Spleen (tissue), 7 donors: ENCODE data around the gene PGLYRP2.

Experiments used
- POLR2A ChIP-seq, 3 donors: fragments of 450-650 bp; IDR thresholded peaks; one replicate each; pipeline ENCODE4 v1.5.1; 2017; ENCODE audit warnings: antibody characterized with exemption in 3 of 3, mild to moderate bottlenecking in 1 of 3
- POLR2AphosphoS5 ChIP-seq, 3 donors: sonication (generic); formaldehyde crosslinking; IDR thresholded peaks; one replicate each; pipeline ENCODE4 v1.5.1; 2017; ENCODE audit warnings: antibody characterized with exemption in 3 of 3
- TF ChIP-seq, protein P1 (sequence below), 11 experiments: fragments of 200-600 bp in 7 of 11; fragments of 450-650 bp in 4 of 11; sonication (generic) in 4 of 11; IDR thresholded peaks in 8 of 11; conservative IDR thresholded peaks in 3 of 11; 1 replicate in 7 of 11; 2 replicates in 4 of 11; pipeline versions ENCODE4 v1.4.0 to v1.8.0; 2016 to 2021; ENCODE audit warnings: antibody characterized with exemption in 11 of 11, inconsistent platforms in 4 of 11, mild to moderate bottlenecking in 1 of 11
- donor health status: DM: no; HTN: no; CAD: no; lungs with moderate emphysema.
- donor health status: DM: no; HTN: no; CAD: no.
- donor health status: DM: no; HTN: no; CAD: no.

GRCh38 chr19:15453906-15454860, 25.1 kb downstream of the PGLYRP2 start:
- TF ChIP-seq, protein P1, sequence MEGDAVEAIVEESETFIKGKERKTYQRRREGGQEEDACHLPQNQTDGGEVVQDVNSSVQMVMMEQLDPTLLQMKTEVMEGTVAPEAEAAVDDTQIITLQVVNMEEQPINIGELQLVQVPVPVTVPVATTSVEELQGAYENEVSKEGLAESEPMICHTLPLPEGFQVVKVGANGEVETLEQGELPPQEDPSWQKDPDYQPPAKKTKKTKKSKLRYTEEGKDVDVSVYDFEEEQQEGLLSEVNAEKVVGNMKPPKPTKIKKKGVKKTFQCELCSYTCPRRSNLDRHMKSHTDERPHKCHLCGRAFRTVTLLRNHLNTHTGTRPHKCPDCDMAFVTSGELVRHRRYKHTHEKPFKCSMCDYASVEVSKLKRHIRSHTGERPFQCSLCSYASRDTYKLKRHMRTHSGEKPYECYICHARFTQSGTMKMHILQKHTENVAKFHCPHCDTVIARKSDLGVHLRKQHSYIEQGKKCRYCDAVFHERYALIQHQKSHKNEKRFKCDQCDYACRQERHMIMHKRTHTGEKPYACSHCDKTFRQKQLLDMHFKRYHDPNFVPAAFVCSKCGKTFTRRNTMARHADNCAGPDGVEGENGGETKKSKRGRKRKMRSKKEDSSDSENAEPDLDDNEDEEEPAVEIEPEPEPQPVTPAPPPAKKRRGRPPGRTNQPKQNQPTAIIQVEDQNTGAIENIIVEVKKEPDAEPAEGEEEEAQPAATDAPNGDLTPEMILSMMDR (IDR thresholded peaks at IDR 0.05 in 8 of 11, conservative IDR thresholded peaks at IDR 0.05 in 3 of 11), result no peak
- peak in 2 of 3 donors; percentile 16 to 57 for TF ChIP-seq POLR2AphosphoS5 (IDR thresholded peaks at IDR 0.05)
- TF ChIP-seq POLR2A (IDR thresholded peaks at IDR 0.05), result no peak
